ENCODE measurements around the gene HAPLN1.

Gene HAPLN1

GRCh38 chr5:83715236-83716065 is 5.2 kb downstream of the HAPLN1 start:
- DNase-seq, result no peak

GRCh38 chr5:83714810-83715209 is 5.8 kb downstream of the HAPLN1 start:
- DNase-seq, result no peak

GRCh38 chr5:83711982-83712601 is 8.6 kb downstream of the HAPLN1 start:
- DNase-seq, result no peak

- no peak for DNase-seq
These were observed 10.7 kb downstream of the HAPLN1 start for GRCh38 chr5:83709973-83710372.

- DNase-seq, result no peak
These were observed 12.5 kb downstream of the HAPLN1 start for GRCh38 chr5:83708170-83708569.

- DNase-seq, result no peak
These were observed 17.6 kb downstream of the HAPLN1 start for GRCh38 chr5:83703059-83703458.

GRCh38 chr5:83701886-83702285 is 18.8 kb downstream of the HAPLN1 start:
- DNase-seq, result no peak

GRCh38 chr5:83689881-83690280 is 30.8 kb downstream of the HAPLN1 start:
- DNase-seq, result no peak

GRCh38 chr5:83688281-83688680 is 32.4 kb downstream of the HAPLN1 start:
- no peak for DNase-seq

GRCh38 chr5:83687124-83687619 is 33.5 kb downstream of the HAPLN1 start:
- DNase-seq, result no peak

- DNase-seq, result no peak
These were observed 34.4 kb downstream of the HAPLN1 start for GRCh38 chr5:83686251-83686650.

GRCh38 chr5:83683836-83684235 is 36.8 kb downstream of the HAPLN1 start:
- no peak for DNase-seq

- DNase-seq, result no peak
These were observed 48.0 kb downstream of the HAPLN1 start for GRCh38 chr5:83672646-83673045.

GRCh38 chr5:83672158-83672557 is 48.5 kb downstream of the HAPLN1 start:
- DNase-seq, result no peak

- DNase-seq, result no peak
These were observed 55.0 kb downstream of the HAPLN1 start for GRCh38 chr5:83665631-83666030.

GRCh38 chr5:83662558-83662957 is 58.1 kb downstream of the HAPLN1 start:
- DNase-seq, result no peak

GRCh38 chr5:83657807-83658525 is 62.7 kb downstream of the HAPLN1 start:
- DNase-seq, result no peak

- no peak for DNase-seq
These were observed 66.1 kb downstream of the HAPLN1 start for GRCh38 chr5:83654427-83654994.

GRCh38 chr5:83653669-83654068 is 67.0 kb downstream of the HAPLN1 start:
- no peak for DNase-seq

GRCh38 chr5:83645936-83646335 is 74.7 kb downstream of the HAPLN1 start:
- no peak for DNase-seq

GRCh38 chr5:83644301-83644700 is 76.4 kb downstream of the HAPLN1 start:
- no peak for DNase-seq

- no peak for DNase-seq
These were observed 78.7 kb downstream of the HAPLN1 start for GRCh38 chr5:83641946-83642345.

GRCh38 chr5:83639911-83640310 is 80.7 kb downstream of the HAPLN1 start:
- DNase-seq, result no peak

Data from activated naive CD4-positive, alpha-beta T cell treated with anti-CD3 and anti-CD28 coated beads, Interleukin-2, amount 50 U/mL, for 16 hours (primary cell).